ENCODE data around the gene DMD. TPM values are rescaled to one million over a fixed set of nuclear protein-coding genes. Genes with fewer than 3 reads are reported as not detected.
A peak's percentile ranks its signal among the peaks of the same experiment; 100 is the strongest.

DMD gene
- total RNA-seq, 1 donor = 32.4 TPM

DNA sequence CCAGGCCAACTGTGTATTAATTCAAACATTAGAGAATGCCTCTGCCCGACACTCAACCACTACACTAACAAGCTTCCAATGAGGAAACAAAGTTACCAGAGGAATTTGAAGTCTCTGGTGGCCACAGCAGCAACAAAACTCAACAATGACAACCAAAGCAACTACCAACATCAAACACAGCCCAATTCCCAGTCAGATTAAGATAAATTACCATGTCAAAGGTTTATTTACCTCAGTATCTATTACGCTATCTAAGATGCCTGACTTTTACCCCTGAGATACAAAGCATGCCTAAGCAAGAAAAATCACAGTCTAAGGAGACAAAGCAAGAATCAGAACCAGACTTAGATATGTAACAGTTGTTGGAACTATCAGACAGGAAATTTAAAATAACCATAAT lies 1909.4 kb downstream of the DMD start:
- no peak for DNase-seq (ENCODE audit: low read depth)
- H3K4me3 ChIP-seq (ENCODE audit: low read depth, low read length) = no peak overlapping the region
- TF ChIP-seq, protein P1, sequence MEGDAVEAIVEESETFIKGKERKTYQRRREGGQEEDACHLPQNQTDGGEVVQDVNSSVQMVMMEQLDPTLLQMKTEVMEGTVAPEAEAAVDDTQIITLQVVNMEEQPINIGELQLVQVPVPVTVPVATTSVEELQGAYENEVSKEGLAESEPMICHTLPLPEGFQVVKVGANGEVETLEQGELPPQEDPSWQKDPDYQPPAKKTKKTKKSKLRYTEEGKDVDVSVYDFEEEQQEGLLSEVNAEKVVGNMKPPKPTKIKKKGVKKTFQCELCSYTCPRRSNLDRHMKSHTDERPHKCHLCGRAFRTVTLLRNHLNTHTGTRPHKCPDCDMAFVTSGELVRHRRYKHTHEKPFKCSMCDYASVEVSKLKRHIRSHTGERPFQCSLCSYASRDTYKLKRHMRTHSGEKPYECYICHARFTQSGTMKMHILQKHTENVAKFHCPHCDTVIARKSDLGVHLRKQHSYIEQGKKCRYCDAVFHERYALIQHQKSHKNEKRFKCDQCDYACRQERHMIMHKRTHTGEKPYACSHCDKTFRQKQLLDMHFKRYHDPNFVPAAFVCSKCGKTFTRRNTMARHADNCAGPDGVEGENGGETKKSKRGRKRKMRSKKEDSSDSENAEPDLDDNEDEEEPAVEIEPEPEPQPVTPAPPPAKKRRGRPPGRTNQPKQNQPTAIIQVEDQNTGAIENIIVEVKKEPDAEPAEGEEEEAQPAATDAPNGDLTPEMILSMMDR (IDR thresholded peaks at IDR 0.05; ENCODE audit: insufficient read depth, low read depth, low read length) = no peak

DNA sequence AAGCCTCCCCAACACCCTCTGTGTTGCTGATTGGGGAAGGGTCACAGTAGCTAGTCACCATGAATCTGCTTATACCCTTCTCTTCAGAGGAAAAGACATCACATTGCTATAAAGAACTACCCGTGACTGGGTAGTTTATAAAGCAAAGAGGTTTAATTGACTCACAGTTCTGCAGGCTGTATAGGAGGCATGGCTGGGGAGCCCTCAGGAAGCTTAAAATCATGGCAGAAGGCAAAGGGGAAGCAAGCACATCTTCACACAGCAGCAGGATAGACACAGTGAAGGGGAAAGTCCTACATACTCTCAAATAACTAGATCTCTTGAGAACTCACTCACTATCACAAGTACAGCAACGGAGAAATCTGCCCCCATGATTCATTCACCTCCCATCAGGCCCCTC lies 1910.1 kb downstream of the DMD start:
- DNase-seq (ENCODE audit: low read depth) = no peak
- TF ChIP-seq, protein P1 (IDR thresholded peaks at IDR 0.05; ENCODE audit: insufficient read depth, low read depth, low read length) = no peak
- H3K4me3 ChIP-seq (ENCODE audit: low read depth, low read length) = no peak overlapping the region

DNA sequence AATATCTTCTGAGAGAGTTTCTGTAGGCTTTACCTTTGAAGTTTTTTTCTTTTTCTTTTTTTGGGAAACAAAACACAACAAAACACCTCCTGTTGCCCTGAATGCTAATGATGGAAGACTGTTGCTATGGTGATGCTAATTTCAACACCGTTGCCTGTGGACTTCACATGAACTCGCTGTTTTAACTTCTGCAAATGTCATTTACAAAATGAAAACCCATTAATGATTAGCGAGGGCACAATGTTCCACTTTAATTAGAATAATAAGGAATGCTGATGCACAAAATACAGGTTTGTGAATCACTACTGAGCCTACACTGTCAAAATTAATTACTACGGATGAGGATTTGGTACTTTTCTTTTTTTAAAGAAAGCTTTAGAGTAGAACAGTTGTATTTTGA lies 1912.4 kb downstream of the DMD start:
- DNase-seq (ENCODE audit: low read depth) = no peak
- no peak overlapping the region for H3K4me3 ChIP-seq (ENCODE audit: low read depth, low read length)
- TF ChIP-seq, protein P1 (IDR thresholded peaks at IDR 0.05; ENCODE audit: insufficient read depth, low read depth, low read length) = no peak

DNA sequence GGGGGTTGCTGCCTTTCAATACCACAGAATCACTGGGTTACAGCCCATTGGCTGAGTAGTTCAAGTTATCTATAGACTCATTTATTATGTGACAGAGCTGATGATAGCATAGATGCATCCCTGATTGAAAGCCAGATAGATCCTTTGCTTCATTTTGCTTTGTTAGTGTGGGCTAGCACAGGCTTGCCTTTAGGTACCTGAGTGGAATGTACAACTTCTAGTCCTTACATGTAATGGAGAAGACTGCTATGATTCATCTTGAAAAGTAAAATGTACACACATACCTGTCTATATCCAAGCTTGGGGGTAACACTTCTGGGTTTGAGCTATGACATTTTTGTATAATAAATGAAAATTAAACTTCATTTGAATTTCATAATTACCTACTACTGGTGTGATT lies 1913.5 kb downstream of the DMD start:
- no peak for DNase-seq (ENCODE audit: low read depth)
- TF ChIP-seq, protein P1 (IDR thresholded peaks at IDR 0.05; ENCODE audit: insufficient read depth, low read depth, low read length) = no peak
- H3K4me3 ChIP-seq (ENCODE audit: low read depth, low read length) = no peak overlapping the region

DNA sequence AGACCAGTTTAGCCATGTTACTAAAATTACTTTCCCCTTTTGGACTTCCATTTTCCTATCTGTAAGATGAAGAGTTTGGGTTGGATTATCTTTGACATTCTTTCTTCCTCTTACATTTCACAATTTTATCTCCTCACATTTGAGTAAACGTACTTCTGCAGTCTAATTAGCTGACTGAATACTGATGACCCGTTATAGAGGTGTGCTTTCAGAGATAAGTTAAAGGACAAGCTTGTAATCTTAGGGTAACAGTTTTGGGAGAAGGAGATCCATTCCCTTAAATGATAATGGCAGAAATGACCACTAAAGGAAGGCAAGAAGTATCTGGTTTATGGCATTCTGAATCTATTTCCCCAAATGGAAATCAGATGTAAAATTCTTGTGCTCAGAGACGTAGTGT lies 1916.9 kb downstream of the DMD start:
- TF ChIP-seq, protein P1 (IDR thresholded peaks at IDR 0.05; ENCODE audit: insufficient read depth, low read depth, low read length) = no peak

DNA sequence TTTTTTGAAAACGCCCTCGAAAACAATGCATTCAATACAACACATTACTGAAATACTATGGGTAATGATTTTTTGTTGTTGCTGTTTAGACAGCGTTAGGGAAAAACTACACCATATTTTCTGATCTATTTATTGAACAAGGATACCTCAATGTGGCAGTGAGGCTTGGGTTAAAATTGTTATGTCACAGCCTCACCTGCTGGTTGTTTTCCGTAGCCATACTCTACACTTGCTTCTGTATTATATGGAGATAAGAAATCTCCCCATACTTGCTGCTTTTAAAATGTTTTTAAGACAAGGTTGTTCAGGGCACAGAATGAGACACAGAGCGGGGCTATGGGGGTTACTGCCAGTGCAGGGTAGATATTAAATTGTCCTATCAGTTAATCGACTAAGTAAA lies 1917.9 kb downstream of the DMD start:
- TF ChIP-seq, protein P1 (IDR thresholded peaks at IDR 0.05; ENCODE audit: insufficient read depth, low read depth, low read length) = peak; percentile 11
- no peak for DNase-seq (ENCODE audit: low read depth)
- no peak overlapping the region for H3K4me3 ChIP-seq (ENCODE audit: low read depth, low read length)

More for the DNA sequence above, 1916.9 kb downstream of the DMD start:
- no peak overlapping the region for H3K4me3 ChIP-seq (ENCODE audit: low read depth, low read length)
- DNase-seq (ENCODE audit: low read depth) = no peak

DNA sequence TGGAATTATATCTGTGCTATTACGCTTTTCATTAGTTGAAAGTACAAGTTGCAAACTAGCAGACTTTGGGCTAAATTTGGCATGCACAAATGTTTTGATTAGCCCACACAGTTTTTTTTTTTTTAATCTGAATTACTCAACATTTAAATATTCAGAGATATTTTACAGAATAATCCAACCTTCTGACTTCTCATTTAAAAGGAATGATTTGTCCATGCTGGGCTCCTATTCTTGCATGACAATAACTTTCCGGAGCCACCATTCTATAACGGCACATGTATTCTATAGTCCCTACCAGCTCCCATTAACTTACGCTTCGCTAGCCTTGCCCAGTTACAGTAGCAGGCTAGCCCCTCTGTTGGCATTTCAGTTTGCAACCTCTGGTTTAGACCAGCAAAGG lies 1920.2 kb downstream of the DMD start:
- TF ChIP-seq, protein P1 (IDR thresholded peaks at IDR 0.05; ENCODE audit: insufficient read depth, low read depth, low read length) = no peak
- no peak overlapping the region for H3K4me3 ChIP-seq (ENCODE audit: low read depth, low read length)
- DNase-seq (ENCODE audit: low read depth) = no peak
